Activated CD4-positive, CD25-positive, alpha-beta regulatory T cell treated with anti-CD3 and anti-CD28 coated beads, Interleukin-2, amount 50 U/mL, for 16 hours (primary cell): ENCODE results near the gene SFXN5.

Experiments
- DNase-seq: peaks from one replicate; pipeline ENCODE4 v3.0.0-alpha.2; 2020; ENCODE audit warnings: low read depth, low spot score

SFXN5 gene

GRCh38 chr2:73020657-73021370, 50.7 kb downstream of the SFXN5 start:
- DNase-seq, result no peak

GRCh38 chr2:73020306-73020656, 51.2 kb downstream of the SFXN5 start:
- no peak for DNase-seq

DNA sequence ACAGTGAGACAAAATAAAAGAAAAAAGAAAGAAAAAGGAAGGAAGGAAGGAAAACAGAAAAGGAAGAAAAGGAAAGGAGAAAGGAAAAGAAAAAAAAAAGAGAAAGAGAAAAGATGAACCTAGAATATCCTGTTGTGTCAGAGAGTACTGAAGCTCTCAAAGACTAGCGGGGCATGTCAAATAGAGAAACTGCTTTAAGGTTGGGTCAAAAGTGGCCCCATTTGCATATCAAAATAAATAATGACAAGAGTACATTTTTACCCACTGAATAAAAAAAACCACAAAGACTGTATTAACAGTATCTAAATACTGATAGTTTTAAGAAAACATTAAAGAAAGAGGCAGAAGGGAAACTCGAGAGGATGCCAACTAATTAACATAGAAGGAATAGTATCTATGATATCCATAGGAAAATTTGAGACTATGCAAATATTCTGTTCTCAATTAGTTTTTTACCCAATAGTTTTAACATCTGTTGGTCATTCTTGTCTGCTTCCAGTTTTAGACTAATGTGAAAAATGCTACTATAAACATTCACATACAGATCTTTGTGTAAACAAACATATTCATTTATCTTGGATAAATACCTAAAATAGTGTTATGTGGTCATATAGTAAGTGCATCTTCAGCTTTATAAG, 53.2 kb downstream of the SFXN5 start:
- DNase-seq, result no peak

GRCh38 chr2:73013936-73014335, 57.6 kb downstream of the SFXN5 start:
- DNase-seq, result no peak

DNA sequence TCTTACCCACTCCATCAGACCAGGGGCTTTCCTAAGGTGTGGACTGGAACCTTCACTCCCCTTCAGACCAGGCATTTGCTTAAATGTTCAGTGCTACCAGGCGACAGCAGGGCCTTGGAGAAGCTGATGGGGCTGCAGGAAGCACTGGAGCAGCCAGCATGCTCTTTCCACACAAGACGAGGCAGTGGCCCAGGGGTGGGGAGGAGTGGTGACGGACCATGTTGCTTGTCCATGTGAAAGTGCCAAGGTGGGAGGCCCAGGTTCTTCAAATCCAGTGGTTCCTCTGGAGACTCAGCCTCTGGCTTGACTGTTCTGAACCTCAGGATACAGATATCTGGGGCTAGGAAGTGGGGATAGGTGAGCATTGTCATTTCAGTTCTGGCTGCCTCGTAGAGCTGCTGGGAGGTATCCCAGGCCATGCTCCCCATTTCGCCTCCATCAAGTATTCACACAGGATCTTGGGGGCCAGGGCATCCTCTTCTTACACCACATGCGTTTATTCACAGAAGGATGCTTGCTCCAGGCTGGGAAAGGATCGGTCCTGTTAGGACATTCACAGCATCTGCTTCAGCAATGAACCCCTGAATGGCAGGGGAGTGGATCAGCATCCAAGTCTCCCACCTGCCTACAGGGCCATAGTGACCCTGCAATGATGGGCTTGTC, 62.2 kb downstream of the SFXN5 start:
- no peak for DNase-seq

GRCh38 chr2:73008766-73009135, 62.8 kb downstream of the SFXN5 start:
- no peak for DNase-seq

DNA sequence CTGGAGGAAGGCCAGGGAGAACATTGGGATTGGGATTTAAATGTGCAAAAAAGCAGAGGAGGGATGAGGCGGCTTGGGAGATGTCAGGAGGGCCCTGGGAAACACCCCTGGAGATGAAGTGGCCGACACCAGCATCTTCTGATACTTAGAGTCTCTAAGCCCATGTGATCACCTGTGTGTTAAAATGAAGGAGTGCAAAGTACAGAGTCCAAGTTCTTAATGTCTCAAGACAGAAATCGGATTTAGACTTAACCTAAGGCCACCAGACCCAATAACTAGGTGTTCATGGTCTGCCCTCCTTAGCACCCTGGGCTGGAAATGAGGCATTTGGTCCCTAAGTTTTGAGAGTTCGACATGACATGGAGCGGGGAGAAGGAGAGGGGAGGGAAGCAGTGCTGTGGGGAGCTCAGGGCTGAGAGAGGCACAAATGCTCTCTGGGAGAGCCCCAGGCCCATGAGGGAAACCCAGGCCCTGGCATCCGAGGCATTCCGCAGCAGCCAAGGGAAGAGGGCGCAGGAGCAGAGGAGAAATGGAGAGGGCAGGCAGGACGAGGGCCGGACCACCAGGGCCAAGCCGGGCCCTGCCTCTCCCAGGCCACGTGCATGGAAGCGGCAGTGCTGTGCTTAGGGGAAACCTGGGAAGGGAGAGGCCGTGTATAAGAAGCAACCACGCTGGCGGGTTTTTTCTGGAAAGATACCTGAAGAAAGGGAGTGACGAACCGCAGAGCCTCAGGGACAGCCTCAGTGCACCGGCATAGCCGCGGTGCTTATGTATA, 63.3 kb downstream of the SFXN5 start:
- DNase-seq, result no peak

GRCh38 chr2:73006969-73007710, 64.4 kb downstream of the SFXN5 start:
- no peak for DNase-seq

- no peak for DNase-seq
Measured at GRCh38 chr2:73004889-73005596, 66.5 kb downstream of the SFXN5 start.

- no peak for DNase-seq
Measured at GRCh38 chr2:73004466-73004865, 67.0 kb downstream of the SFXN5 start.

DNA sequence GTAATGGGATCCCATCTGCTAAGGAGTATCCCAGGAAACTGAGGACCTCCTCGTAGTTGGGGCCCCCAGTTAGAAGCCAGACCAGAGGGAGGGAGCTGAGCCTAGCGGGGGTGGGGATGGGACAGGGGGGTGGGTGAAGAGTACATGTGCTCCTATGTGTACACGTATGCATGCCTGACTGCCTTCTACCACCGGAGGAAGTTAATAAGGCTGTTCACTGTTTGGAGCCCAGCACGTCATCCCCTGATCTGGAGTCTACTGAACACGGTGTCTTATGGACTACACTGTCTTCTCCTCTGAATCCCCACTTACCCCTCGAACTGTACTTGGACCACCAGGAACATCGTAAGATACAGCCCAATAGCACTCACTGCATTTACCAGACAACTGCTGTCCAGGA, 68.5 kb downstream of the SFXN5 start:
- DNase-seq, result no peak

- no peak for DNase-seq
Measured at GRCh38 chr2:73000808-73001570, 70.5 kb downstream of the SFXN5 start.

DNA sequence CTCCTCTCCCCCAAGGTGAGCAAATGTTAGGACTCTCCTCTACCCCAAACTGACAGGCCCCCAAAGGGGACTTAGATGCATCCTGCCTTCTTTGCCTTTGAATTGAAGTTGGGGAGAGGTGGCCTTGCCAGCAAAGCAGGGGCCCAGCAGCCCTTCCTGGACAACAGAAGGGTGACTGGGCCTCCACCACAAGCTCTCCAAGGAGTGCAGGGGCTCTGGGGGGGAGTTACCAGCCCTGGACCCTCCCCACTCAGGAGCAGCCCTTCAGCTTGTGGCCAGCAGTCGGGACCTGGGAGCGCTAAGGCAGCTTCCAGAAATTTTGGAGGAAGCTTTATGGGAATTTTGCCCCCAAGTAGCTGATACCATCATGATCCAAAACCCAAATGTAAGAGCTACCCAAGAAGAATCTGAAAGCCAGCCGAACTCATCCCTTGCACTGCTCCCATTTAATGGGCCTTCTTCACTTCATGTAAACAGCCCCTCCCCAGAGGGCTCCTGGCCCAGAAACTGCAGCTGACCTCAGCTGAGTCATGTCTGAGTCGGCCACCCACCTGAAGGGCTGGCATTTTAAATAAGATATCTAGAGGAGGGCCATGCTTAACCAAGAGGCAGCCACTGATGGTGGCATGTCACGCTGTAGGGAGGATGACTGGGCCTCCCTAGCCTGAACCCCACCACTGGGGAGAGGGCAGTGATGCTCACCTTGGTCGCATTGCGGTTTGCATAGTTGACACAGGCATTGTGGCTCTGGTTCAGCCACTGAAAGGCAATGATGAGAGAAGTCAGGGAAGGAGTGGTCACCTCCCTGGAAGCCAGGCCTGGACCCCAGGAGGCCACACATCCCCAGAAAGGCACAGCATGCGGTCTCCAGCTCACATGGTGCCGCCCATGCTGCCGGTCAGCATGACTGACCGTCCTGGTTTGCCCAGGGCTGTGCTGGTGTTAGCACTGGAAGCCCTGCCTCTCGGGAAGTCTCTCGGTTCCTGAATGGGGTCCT, 71.5 kb downstream of the SFXN5 start:
- DNase-seq, result no peak

DNA sequence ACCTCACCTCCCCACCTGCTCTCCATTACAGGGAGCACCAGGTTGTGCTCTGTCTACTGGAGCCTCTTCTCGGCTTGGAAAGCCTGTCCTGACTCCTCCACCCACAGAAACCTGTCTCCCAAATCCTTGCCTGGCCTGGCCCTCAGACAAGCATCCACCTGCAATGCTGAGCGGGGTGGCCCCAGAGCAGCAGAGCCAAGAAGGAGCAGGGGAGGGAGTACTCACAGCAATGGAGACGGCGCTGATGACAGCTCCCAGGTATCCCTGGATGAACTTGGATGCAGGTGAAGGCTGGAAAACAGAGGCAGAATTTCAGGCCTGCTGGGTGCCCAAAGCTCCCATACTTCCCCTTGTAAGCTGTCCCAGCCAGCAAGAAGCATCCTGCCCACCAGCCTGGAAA, 72.8 kb downstream of the SFXN5 start:
- DNase-seq, result no peak

- no peak for DNase-seq
Measured at GRCh38 chr2:72998234-72998651, 73.3 kb downstream of the SFXN5 start.

DNA sequence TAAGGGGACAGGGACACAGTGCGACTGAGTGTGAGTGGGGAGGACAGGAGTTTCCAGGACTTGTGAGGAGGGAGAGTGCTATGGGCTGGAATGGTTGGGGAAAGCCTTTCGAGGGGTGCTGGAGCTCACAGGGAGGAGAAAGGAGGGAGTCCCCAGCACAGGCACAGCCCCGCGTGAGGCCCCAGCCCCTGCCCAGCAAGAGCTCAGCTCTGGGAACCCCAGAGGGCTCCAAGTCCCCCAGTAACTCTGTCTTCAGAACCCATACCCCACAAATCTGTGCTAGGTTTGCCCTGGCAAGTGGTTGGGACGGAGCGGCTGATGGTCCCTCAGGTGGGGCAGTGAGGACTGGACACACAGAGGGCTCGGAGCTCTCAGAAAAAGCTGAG, 75.4 kb downstream of the SFXN5 start:
- no peak for DNase-seq

GRCh38 chr2:72995430-72996116, 75.9 kb downstream of the SFXN5 start:
- DNase-seq, result no peak

DNA sequence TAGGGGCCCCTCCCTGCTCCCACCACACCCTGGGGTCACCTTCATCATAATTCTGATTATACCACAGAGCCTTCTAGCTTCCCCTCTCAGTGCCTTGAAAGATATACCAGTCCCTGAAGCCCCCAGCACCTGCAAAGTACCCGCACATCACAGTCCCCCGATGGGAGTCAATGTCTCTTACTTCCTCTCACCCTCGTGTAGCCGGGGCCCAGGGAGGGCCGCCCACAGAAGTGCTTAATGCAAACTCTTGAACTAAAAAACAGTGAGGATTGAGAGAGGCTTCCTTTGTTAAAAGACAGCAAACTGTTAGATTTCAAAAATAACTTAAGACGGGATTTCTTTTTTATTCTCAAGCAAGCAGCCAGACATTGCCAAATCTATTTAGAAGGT, 76.5 kb downstream of the SFXN5 start:
- no peak for DNase-seq
